GM21390 (cell line): Measurements from ENCODE around the gene AOPEP.
"Not testable (repeated sequence)": the region's sequence is repeated elsewhere in the genome, so short reads cannot be mapped to it uniquely, and the experiment has no call there.

Experiments used
- ATAC-seq: cut with Tn5 transposase; IDR thresholded peaks from one replicate; pipeline ENCODE4 v1.9.1; 2021; ENCODE audit not compliant: unreplicated experiment

The AOPEP gene

DNA sequence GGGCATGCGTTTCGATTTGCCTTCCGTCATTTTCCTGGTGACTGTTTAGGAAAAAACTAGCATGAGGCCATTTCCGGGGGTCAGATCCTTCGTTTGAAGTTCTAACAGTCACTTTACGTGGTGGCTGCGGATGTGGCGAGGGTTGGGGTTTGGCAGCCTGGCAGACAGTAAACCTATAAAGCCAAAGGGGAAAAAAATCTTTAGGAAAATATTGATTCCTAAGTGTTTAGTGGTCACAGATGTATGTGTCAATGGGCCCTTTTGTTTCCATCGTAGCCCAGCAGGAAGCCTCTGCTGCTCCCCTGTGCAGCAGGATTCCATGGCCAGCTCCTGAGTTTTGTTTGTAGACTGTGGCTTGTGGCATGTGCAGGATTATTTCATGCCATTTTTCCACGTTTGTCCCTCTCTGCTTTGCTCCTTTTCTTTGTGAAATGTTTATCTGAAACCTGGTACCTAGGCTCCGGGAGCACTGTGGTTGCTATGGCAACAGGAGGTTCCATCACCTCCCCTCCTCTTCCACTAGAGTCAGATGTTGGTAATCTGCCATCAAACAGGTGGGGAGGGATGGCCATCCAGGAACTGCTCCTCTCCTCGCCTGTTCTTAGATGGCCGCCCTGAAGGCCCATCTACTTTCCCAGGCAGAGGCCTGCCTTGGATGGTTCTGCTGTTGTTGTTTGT, 202.3 kb downstream of the AOPEP start:
- no peak for ATAC-seq

DNA sequence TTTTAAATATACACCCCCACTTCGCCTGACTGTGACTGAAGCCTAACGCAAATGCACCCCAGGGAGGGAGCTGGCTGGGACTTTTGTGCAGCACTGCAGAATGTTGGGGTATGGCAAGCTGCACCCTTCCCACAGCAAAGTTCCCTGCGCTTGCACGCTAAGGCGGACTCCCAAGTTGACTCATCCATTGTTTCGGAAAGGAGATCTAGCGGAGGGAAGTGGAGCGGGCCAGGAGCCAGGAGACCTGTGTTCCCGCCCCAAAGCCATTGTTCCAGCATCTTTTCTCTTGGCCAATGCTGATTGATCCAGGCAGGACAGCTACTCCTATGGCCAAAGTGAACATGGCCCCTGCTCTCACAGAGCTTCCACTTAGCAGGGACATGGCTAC, 202.9 kb downstream of the AOPEP start:
- no peak for ATAC-seq

DNA sequence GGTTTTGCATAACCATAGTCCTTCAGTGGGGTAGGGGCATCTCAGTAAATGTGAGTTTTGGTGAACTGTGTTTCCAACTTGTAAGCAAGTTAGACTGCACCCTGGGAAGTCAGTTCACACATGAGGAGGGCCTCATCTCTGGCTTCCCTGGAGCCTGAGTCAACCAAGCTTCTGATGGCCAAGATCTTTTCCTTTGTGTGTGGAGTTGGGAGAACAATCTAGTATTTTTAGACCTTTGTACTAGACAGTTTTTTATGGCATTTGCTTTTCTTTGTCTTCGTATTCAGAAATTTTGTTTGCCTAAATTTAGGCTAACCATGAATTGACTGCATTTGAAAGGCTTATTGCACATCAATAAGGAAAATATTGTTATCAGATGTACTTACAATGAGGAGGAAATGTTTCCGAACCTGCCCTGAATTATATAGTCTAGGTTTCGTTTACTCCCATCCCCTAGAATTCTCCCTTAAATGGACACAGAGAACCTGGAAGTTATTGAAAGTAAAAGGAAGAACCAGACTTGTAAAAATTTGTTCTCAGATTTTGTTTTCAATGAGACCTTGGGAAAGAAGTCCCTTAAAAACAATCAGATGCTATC, 204.6 kb downstream of the AOPEP start:
- no peak for ATAC-seq

DNA sequence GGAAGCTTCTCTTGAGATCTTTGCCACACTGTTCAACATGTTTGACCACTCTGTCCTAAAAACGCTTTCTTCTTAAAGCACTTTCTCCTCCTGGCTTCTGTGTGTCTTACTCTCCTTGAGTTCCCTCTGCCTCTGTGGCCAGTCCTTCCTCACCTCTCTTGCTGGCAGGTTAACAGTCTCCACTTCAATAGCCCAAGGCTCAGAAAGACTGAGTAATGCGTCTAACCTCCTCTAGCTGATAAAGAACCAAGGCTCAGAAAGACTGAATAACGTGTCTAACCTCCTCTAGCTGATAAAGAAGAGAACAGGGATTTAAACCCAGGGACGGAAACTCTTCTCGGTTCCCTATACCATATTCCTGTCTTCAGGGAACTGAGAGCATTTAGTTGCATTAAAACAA, 205.2 kb downstream of the AOPEP start:
- no peak for ATAC-seq

DNA sequence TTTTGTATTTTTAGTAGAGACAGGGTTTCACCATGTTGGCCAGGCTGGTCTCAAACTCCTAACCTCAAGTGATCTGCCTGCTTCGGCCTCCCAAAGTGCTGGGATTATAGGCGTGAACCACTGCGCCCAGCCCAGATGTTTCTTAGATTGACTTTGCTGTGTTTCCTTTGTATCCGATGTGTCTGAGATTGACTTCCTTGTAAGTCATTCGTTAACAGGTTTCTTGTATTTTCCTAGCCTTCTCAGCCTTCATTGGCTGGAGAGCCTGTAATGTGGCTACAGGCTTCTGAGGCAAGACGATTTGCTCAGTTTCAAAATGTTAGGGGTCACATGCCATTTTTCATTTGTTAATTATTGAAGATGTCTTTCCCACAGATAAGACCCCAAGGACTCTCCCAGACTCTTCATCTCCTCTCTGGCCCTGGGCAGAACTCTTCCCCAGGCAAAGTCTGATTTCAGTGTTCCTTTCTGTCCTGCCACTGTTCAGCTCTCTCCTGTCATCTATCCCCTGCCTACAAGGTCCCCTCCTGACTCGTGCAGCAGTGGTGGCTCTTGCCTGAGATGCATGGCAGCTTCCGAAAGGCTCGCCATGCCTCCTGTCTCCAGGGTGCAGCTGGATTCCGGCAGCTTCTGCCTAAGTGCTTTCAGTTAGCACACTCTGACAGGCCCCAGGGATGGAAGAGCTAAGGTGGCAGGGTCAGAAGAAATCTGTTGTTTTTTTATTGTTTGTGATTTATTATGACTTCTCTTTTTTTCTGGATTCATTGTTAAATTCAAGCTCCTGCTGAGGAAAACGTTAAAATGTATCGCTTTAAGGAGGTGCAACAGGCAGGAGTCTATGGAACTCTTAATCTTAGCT, 206.4 kb downstream of the AOPEP start:
- no peak for ATAC-seq

DNA sequence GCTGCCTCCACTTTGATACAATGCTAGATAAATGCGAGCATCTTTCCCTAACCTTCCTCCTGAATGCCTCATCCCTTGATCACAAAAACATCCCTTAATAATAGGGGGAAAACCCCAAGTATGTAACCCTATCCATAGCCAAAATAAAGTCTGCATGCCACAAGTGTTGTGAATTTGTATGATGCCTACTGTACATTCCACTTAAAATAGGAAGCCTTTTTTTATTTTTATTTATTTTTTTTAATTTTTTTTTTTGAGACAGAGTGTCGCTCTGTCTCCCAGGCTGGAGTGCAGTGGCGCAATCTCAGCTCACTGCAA, 207.0 kb downstream of the AOPEP start:
- no peak for ATAC-seq

DNA sequence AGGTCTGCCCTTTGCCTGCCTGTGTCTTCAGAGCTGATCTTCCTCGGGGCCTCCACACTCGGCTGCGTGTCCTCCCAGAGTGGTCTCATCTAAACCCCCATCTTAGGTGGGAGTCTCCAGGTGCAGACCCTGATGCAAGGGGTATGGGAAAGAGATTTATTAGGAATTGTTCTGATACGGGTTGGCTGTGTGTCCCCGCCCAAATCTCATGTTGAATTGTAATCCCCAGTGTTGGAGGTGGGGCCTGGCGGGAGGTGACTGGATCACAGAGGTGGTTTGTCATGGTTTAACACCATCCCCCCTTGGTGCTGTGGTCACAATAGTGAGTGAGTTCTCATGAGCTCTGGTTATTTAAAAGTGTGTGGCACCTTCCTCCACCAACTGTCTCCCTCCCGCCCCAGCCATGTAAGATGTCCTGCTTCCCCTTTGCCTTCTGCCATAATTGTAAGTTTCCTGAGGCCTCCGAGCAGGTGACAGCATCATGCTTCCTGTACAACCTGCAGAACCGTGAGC, 208.4 kb downstream of the AOPEP start:
- no peak for ATAC-seq

DNA sequence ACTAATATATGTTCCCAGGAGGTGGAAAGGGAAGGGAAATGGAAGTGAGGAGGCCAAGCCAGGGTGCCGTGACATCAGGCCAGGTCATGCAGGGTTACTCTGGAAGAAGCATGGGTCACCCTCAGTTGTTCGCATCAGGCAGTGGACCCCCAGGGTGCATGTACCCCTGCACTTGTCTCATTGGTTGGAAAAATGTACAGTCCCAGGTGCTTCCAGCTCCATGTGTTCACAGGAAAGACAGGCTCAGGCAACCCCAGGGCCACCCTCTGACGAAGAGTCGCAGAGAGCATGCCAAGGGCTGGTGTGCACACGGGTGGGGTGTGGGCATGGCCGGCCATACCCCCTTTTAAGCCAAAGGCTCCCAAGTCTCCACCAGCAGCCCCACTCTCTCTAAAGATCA, 208.9 kb downstream of the AOPEP start:
- ATAC-seq: no peak

DNA sequence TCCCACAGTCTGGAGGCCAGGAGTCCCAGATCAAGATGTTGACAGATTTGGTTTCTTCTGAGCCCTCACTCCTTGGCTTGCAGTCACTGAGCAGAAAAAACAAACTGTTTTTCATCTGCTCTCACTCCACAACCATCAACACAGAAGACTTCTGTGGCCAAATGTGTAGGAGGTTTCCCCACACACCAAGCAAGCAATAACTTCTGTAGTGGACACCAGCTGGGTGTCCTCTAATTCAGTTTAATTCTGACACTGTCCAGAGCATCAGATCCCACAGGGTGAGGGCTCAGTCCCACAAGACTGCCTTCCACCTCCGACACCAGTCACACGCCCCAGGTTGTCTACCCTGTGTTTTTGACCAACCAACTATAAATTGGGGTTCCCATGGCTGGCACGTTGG, 209.9 kb downstream of the AOPEP start:
- no peak for ATAC-seq

DNA sequence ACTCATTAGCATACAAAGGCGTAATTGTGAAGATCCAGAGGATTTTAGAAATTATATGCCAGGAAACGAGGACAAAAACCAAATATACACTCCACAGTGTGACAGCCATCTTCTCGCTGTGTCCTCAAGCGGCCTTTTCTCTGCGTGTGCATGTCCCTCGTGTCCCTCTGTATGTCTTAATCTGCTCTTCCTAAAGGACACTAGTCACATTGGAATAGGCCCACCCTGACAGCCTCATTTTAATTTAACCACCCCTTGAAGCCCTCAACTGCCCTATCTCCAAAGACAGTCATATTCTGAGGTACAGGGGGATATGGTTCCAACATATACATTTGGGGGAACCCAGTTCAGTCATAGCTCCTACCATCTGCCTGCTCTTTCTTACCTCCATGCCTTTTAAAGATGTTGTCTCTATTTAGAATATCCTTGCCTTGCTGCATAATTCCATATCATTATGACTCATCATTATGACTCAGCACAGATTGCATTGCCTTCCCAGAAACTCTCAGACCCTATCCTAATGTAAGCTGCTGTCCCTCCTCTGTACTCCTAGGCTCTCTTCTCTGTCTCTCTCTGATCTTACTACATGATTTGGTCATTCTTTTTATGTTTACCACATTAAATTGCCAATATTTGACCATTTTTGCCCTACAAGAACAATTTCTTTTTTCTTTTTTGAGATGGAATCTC, 210.9 kb downstream of the AOPEP start:
- ATAC-seq: no peak

DNA sequence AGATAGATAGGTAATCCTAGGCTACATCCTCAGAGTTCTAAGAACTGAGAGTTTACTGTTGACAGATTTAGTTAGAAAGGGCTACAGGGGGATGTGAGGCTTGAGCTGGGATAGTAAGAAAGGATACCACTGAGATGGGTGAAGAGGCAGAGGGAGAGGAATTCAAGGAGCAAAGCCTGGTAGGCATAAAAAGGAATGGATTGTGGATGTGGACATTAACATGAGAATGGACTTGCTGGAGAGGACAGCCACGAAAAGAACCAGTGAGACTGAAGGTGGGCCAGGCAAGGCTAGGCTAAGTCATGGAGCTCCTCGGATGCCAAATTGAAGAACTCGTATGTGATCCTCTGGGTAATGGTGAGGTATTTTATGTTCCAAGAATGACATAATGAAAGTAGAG, 211.9 kb downstream of the AOPEP start:
- no peak for ATAC-seq

DNA sequence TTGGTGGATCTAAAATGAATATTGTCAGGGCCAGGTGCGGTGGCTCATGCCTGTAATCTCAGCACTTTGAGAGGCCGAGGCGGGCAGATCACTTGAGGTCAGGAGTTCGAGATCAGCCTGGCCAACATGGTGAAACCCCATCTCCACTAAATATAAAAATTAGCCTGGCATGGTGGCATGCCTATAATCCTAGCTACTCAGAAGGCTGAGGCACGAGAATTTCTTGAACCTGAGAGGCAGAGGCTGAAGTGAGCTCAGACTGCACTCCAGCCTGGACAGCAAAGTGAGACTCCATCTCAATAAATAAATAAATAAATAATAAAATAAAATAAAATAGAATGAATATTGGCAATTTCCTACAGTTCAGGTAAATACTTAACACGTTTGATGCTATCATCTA, 213.8 kb downstream of the AOPEP start:
- ATAC-seq: not testable (repeated sequence)

DNA sequence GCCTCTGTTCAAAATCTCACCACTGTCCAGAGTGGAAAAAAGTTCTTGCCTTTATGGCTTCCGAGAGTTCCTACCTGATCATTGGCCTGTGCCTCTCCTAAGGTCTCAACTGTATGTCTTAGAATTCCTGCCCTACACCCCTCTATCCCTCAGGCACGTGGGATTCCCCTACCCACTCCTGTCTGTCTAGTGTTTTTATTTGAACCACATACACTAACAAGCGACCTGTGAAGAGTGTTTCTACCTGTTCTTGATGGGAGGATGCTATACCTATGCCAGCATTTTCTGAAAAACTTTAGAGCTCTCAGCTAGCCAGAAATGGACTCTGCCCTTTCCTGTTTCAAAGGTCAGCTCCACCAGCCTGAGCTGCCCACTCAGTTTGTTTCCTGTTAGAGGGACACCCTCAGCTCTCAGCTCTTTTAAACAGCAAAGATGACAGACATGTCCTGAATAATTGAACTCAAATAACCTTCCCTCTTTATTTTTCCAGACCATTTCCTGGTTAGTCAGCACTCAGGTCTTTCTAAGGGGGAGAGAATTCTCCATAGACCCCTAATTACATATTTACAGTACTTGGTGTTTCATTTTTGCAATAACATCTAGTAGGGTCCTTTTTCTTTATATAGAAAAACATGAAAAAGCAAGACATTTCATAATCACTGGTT, 214.8 kb downstream of the AOPEP start:
- ATAC-seq: no peak

DNA sequence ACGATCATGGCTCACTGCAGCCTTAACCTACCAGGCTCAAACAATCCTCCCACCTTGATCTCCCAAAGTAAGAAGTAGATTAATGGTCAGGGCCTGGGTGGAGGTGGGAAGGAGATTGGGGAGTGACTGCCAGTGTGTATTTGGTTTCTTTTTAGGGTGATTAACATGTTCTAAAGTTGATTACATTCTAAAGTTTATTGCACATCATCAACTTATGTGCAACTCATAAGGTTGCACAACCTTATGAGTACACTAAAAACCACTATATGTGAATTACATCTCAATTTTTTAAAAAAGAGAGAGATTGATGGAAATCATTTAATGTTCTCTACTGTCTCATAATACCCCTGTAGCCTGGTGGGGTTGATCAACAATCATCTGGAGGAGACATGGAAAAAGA, 218.1 kb downstream of the AOPEP start:
- no peak for ATAC-seq

DNA sequence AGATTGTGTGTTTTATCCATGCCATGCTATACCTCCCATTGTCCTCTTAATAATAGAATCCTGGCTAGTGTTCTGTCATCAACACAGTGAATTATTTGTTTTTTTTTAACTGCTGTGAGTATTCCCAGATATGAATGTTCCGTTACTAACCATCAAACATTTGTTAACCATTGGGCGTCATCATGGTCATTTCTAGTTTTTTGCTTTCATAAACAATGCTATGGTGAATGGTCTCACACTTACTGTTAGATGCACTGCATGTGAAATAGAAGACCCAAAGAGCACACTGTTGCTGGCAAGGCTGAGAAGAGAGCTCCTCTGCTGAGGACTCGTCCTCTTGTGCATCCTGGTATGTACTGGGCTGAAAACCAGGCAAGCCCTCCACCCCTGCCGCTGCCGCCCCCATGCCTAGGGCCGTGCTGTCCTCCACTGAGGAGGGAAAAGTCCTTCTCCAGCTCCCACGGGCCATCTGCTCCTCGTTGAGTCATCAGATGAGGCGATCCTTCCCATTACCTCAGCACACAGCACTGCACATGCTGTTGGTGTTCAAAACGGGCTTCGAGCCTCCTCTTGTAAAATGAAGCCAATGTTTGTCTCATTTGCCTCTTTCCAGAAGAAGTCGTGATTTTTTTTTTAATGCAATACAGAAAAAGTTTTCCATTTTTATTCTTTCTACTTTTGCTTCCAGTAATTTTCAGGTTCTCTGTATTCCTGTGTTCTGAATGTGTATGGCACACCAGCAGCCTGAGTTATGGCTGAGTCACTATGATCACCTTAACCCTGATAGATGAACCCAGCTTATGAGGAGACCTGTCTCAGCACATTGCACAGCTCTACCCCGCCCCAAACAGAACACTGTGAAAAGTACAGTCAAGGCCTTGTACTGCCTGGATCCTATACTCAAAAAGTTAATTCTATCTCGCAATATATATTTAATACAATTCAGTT, 219.0 kb downstream of the AOPEP start:
- no peak for ATAC-seq

DNA sequence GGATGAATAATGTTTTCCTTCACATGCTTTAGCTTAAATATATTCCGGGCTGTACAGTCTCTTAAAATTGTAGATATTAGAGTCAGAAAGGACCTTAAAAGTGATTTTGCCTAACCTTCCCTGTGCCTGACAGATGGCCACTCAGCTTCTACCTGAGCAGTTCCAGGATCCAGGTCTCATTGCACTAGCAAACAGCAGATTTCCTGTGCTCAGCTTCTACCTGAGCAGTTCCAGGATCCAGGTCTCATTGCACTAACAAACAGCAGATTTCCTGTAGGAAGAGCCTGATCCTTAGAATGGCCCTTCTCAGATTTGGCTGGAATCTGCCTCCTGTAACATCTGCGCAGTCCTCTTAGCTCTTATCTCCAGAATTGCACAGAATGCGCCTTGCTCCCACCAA, 219.8 kb downstream of the AOPEP start:
- ATAC-seq: no peak

DNA sequence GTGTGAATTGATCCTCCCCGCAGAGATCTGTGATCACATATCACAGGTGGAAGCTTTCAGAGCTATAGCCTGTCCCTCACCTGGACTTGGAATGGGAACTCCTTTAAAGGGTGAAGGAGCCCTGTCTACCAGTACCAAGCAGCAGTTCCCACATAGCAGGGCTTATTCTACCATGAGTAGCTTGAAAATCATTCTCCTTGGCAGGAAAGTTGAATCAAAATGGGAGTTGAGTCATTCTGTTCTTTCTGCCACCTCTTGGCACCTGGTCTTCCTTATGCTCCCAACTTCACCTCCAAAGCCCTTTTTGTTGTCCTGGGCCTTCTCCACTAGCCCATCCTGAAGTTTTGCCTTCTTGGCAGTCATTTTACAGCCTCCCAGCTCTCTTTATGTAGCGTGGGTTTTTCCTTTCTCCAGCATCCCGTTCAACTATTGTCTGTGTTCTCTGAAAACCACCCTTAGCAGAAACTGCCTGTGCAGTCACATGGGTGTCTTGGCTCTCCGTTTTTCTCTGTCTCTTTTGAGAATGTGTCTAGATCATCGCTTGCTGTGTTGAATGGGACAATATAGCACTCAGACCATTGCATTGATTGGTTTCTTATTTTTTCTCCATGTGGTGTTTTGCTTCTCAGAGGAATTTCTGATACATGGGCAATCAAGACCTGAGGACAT, 222.2 kb downstream of the AOPEP start:
- no peak for ATAC-seq

DNA sequence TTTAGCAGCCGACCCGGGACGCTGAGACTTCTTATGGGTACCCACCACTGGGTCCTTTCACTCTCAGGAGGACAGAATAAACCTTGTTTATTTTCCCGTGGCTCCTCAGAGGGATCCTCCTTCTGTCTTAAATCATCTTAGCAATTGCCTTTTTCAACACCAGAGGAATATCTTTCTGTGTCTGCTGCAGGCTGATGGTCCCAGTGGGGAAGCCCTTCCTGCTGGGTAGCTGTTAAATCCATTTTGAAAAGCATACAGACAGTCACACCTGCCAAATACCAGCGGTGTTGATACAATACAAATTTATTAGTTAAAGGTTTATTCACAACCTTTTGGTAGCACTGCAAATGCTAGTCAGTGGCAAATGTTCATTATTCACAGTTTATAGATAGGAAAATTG, 222.9 kb downstream of the AOPEP start:
- ATAC-seq: no peak

DNA sequence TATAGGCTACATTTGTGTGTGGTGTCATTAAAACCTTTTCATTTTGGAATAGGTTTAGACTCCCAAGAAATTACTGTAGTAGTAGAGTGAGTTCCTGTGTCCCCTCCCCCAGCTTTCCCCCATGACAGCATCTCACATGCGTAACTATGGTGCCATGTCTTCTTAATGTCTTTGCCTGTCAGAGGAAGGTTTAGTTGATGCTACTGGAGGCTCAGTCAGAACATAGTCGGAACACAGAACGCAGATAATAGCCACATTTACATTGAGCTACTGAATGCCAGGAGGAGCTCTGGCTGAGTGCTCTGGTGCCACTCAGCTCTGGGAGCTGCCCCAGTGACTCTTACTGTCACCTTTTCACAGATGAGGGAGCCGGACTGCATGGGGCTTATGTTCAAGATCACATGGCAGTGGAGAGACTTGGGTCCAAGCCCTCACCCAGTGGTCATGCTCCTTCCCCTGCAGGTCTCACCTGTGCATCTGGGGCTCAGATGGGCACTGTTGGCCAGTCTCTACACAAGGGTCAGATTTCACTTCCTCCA, 223.6 kb downstream of the AOPEP start:
- no peak for ATAC-seq
